Thoracic aorta (tissue), 2 donors: ENCODE measurements around the gene GLYR1. TPM values are rescaled to one million over a fixed set of nuclear protein-coding genes. Genes with fewer than 3 reads are reported as not detected.

Experiments used
- ATAC-seq: fragments of 150-250 bp; one replicate; pipeline ENCODE4 v1.8.0; 2017; ENCODE audit warnings: low read depth; ENCODE audit not compliant: insufficient number of reproducible peaks, low FRiP score
- DNase-seq: peaks from one replicate; pipeline ENCODE4 v3.0.0-alpha.2; 2020; ENCODE audit warnings: low spot score
- H3K27ac ChIP-seq, 2 donors: fragments of 200-600 bp; sonication (generic); 1 replicate in 1 of 2; 2 replicates in 1 of 2; pipeline ENCODE4 v1.5.1; 2016; ENCODE audit warnings: mild to moderate bottlenecking in 2 of 2, moderate library complexity in 2 of 2
- H3K27me3 ChIP-seq: fragments of 200-600 bp; sonication (generic); replicated peaks from 2 replicates; pipeline ENCODE4 v1.6.0; 2016; ENCODE audit warnings: mild to moderate bottlenecking; ENCODE audit not compliant: insufficient read depth
- H3K36me3 ChIP-seq: fragments of 200-600 bp; sonication (generic); one replicate; pipeline ENCODE4 v1.5.1; 2016
- H3K4me1 ChIP-seq, 2 donors: fragments of 200-600 bp; sonication (generic); 1 replicate in 1 of 2; 2 replicates in 1 of 2; pipeline versions ENCODE4 v1.5.1 to v1.6.0; 2016; ENCODE audit warnings: low read depth in 2 of 2, mild to moderate bottlenecking in 1 of 2; ENCODE audit not compliant: control insufficient read depth in 1 of 2
- H3K4me3 ChIP-seq: fragments of 200-600 bp; sonication (generic); 2 replicates; pipeline ENCODE4 v1.5.1; 2016; ENCODE audit warnings: mild to moderate bottlenecking
- H3K9me3 ChIP-seq: fragments of 200-600 bp; sonication (generic); 2 replicates; pipeline ENCODE4 v1.5.1; 2016
- total RNA-seq, 2 donors: library from RNA; depleted of rRNA; stranded (reverse); fragments of >200 nt; gene quantifications; one replicate each; pipeline versions ENCODE4 v1.1.0 to v1.2.3, GENCODE V29; 2016
- TF ChIP-seq, protein P1 (sequence below): fragments of 200-600 bp; sonication (generic); IDR thresholded peaks from one replicate; pipeline ENCODE4 v1.5.1; 2019; ENCODE audit warnings: antibody characterized with exemption

Gene GLYR1
- total RNA-seq, 2 donors from 2014 or later: 28.4 to 59.5 TPM

DNA sequence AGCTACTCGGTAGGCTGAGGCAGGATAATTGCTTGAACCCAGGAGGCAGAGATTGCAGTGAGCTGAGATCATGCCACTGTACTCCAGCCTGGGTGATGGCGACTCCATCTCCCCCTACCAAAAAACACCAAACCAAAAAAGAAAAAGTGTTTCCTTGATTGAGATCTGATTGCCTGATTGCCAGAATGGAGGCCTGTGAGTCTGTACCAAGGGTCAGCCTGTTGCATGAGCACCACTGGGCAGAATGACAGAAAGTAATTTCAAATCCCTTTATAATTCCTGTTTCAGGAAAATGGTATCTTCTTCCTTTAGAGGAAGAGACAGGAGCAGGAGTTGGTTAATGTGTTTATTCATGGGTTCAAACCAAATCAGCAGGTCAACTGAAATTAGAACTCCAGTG, 8.7 kb upstream of the GLYR1 start:
- DNase-seq: no peak
- no peak for ATAC-seq
- TF ChIP-seq, protein P1, sequence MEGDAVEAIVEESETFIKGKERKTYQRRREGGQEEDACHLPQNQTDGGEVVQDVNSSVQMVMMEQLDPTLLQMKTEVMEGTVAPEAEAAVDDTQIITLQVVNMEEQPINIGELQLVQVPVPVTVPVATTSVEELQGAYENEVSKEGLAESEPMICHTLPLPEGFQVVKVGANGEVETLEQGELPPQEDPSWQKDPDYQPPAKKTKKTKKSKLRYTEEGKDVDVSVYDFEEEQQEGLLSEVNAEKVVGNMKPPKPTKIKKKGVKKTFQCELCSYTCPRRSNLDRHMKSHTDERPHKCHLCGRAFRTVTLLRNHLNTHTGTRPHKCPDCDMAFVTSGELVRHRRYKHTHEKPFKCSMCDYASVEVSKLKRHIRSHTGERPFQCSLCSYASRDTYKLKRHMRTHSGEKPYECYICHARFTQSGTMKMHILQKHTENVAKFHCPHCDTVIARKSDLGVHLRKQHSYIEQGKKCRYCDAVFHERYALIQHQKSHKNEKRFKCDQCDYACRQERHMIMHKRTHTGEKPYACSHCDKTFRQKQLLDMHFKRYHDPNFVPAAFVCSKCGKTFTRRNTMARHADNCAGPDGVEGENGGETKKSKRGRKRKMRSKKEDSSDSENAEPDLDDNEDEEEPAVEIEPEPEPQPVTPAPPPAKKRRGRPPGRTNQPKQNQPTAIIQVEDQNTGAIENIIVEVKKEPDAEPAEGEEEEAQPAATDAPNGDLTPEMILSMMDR: no peak
- Histone ChIP-seq H3K9me3 (no peaks in the 10 kb centered on the region), H3K27me3 (no peaks in the 10 kb centered on the region), H3K4me1 (peaks cover 4 to 13% of the 10 kb centered on the region in 2 donors), H3K27ac (no peak overlapping the region), H3K36me3 (peaks cover 56% of the 10 kb centered on the region), H3K4me3 (no peak overlapping the region)

DNA sequence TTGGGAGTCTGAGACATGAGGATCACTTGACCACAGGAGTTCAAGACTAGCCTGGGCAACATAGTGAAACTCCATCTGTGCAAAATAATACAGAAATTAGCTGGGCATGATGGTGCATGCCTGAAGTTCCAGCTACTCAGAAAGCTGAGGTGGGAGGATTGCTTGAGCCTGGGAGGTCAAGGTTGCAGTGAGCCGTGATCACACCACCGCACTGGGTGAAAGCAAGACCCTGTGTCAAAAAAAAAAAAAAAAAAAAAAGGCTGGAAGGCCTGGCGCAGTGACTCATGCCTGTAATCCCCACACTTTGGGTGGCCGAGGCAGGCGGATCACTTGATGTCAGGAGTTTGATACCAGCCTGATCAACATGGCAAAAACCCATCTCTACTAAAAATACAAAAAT, 8.3 kb upstream of the GLYR1 start:
- no peak overlapping the region for H3K4me3 ChIP-seq
- H3K36me3 ChIP-seq: peaks cover 51% of the 10 kb centered on the region
- TF ChIP-seq, protein P1: no peak
- no peak overlapping the region for H3K27ac ChIP-seq
- H3K9me3 ChIP-seq: no peaks in the 10 kb centered on the region
- H3K4me1 ChIP-seq: peaks cover 6 to 17% of the 10 kb centered on the region in 2 donors
- no peak for DNase-seq
- no peak for ATAC-seq
- no peaks in the 10 kb centered on the region for H3K27me3 ChIP-seq

DNA sequence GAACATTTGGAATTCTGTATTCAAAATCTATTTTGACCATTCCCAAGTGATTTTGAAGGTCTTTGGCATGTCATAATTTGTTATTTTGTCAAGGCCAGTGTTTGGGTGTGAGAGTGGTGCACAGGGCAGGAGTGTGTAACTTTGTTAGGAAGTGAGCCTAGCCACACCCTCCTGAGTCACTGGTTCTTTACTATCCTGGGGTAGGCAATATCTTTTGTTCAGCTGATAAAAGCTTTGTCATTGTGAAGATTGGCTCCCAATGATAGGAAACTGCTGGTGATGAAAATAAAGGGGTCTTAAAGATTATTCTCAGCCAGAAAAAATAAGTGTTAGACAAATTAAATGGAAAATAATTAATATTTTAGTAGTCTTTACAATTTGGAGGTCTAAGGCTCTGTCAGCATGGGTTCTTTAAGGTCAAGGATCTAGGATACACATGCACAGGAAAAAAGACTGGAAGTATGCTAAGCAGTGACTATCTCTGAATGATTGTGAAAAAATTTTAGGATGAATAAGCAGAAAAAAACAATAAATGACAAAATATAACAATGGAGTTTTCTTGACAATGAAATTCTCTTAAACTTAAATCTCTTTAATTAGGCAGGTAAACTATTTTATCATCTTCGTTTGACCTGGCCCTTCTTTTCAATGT, 5.3 kb upstream of the GLYR1 start:
- Histone ChIP-seq H3K27ac (no peak overlapping the region), H3K36me3 (peaks cover 22% of the 10 kb centered on the region), H3K4me3 (no peak overlapping the region), H3K9me3 (no peaks in the 10 kb centered on the region), H3K27me3 (no peaks in the 10 kb centered on the region), H3K4me1 (peaks cover 21 to 37% of the 10 kb centered on the region in 2 donors)
- no peak for ATAC-seq
- TF ChIP-seq, protein P1: no peak
- no peak for DNase-seq

DNA sequence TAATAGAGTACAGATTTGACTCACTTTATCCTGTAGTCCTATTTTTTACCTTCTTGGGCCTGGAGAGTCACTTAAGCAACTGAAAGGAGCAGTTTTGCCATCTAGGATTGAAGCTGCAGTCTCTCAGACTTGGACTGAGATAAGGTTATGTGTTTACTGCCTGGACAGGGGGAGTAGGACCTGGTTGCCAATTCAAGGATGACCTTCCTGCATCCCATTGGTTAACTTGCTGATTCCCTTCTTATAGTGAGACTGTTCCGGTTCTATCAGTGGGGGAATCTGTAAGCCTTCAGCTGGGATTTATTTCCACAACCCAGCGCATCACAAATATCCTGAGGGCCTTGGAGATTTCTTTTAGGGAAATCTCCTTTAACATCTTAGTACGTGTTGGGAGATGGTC, 3.1 kb upstream of the GLYR1 start:
- peaks cover 31 to 50% of the 10 kb centered on the region in 2 donors for H3K4me1 ChIP-seq
- H3K36me3 ChIP-seq: peaks cover 7% of the 10 kb centered on the region
- no peaks in the 10 kb centered on the region for H3K27me3 ChIP-seq
- no peaks in the 10 kb centered on the region for H3K9me3 ChIP-seq
- DNase-seq: no peak
- H3K4me3 ChIP-seq: peak overlapping the region; percentile 4
- ATAC-seq: no peak
- H3K27ac ChIP-seq: no peak overlapping the region
- TF ChIP-seq, protein P1: no peak

DNA sequence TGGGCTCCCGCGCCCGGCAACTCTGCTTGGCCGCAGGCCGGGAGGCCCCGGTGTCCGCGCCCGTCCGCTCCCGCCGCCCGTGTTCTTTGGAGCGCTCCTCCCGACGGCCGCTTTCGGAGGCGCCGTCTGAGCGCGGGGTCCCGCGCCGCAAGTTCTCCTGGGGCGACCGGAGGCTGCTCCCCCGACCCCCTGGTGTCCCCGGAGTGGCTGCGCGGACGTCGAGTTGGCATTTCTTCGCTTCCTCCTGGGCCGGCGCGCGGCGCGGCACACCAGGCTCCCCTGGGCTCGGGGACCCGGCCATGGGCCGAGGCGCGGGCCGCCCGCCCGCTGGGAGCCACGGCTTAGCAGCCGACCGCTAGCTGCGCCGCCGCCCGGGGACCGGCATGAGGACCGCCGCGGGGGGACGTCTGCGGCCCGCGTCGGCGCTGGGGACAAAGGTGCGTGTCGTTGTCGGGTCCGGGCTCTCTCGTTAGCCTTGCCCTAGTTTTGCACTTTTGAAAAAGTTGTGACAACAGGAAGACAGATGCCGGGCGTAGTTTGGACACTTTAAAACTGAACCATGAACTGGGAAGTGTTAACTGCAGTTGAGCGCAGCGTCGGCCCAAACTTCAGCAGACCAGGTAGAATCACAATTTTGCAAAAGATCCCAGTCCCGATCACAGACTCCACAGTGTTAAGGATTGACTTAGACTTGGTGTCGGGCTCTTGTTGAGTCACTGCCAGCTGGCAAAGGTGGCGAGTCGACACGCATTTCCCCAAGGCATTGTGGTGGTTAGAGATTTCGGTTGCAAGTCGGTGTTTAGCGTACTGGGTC, 893 bp upstream of the GLYR1 start:
- no peaks in the 10 kb centered on the region for H3K27me3 ChIP-seq
- peaks cover 32 to 50% of the 10 kb centered on the region in 2 donors for H3K4me1 ChIP-seq
- peak overlapping the region; percentile 98 for H3K4me3 ChIP-seq
- H3K9me3 ChIP-seq: no peaks in the 10 kb centered on the region
- TF ChIP-seq, protein P1: no peak
- no peak for DNase-seq
- peaks cover 14% of the 10 kb centered on the region for H3K36me3 ChIP-seq
- H3K27ac ChIP-seq: peak overlapping the region; percentile 86 to 92
- ATAC-seq: no peak
